ENCODE data around the gene IFNL1.

The IFNL1 gene

DNA sequence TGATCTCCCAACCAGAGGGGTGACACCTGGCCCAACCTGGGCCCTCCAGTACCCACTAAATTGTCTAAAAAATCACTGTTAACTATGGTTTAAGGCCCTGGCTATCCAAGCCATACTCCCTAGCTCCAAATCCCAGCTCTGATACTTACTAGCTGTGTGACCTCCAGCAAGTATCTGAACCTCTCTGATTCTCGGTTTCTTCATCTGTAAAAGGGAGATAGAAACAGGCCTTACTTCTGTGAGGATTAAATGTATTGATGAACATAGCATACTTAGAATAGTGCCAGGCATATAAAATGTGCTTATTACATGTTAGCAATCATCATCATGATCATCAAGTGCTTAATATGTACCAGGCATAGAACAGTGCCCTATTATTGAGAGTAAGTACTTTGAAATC lies 19.7 kb downstream of the IFNL1 start:
- H3K27ac ChIP-seq (ENCODE audit: poor library complexity, severe bottlenecking): no peak overlapping the region
- no peak for ATAC-seq (ENCODE audit: low read depth)
- no peaks in the 10 kb centered on the region; the same call in 1 of the 2 replicates for H3K36me3 ChIP-seq (ENCODE audit: low read depth)

DNA sequence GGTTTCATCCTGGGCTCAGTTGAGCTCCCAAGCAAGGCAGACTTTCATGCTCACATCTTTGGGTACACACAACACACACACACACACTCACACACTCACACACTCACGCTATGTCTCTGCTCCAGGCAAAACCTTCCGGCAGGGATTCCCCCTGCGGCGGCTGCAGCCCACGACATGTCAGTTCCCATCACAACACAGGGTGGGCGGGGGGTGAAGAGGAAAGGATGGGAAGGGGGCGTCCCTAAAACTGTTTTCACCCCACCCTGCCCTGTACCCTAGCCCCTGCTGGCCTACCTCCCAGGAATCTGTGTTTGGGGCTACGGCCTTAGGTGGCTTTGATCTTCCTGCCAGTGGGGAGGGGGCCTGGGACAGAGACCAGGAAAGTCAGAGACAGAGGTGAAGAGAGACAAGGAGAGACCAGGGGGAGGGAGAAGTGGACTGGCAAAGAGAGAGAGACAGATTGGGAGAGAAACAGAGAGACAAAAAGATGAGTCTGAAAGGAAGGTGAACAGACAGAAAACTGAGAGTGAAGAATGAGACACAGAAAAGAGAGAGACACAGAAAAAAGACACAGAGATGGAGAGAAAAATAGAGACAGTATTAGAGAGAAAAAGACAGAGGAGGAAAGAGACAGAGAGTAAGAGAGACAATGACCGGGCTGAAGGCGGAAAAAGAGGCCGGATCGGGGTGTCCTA lies 20.6 kb downstream of the IFNL1 start:
- no peaks in the 10 kb centered on the region for H3K27me3 ChIP-seq (ENCODE audit: insufficient read depth, poor library complexity, severe bottlenecking)
- DNase-seq (ENCODE audit: low spot score): no peak

More for the DNA sequence above, 19.7 kb downstream of the IFNL1 start:
- Histone ChIP-seq H3K9me3 (ENCODE audit: severe bottlenecking) (no peaks in the 10 kb centered on the region), H3K27me3 (ENCODE audit: insufficient read depth, poor library complexity, severe bottlenecking) (no peaks in the 10 kb centered on the region), H3K4me3 (ENCODE audit: severe bottlenecking) (no peak overlapping the region), H3K4me1 (ENCODE audit: insufficient read depth, poor library complexity, severe bottlenecking) (no peaks in the 10 kb centered on the region)
- DNase-seq (ENCODE audit: low spot score): no peak
- TF ChIP-seq, protein P1, sequence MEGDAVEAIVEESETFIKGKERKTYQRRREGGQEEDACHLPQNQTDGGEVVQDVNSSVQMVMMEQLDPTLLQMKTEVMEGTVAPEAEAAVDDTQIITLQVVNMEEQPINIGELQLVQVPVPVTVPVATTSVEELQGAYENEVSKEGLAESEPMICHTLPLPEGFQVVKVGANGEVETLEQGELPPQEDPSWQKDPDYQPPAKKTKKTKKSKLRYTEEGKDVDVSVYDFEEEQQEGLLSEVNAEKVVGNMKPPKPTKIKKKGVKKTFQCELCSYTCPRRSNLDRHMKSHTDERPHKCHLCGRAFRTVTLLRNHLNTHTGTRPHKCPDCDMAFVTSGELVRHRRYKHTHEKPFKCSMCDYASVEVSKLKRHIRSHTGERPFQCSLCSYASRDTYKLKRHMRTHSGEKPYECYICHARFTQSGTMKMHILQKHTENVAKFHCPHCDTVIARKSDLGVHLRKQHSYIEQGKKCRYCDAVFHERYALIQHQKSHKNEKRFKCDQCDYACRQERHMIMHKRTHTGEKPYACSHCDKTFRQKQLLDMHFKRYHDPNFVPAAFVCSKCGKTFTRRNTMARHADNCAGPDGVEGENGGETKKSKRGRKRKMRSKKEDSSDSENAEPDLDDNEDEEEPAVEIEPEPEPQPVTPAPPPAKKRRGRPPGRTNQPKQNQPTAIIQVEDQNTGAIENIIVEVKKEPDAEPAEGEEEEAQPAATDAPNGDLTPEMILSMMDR (IDR thresholded peaks at IDR 0.05; ENCODE audit: poor library complexity, severe bottlenecking): no peak

DNA sequence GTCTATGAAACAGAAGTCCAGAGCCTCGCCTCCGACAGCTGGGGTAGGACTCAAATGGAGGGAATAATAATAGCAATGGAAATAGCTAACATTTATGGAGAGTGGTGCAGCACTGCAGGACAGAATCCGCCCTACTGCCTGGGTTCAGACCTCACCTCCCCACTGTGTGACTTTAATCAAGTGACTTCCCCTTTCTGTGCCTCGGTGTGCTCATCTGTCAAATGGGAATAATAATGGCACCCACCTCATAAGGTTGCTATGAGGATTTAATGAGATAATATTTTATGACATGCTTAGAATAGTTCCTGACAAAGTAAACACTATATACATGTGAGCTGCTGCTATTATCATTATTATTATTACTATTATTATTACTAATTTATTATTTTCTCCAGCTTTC lies 21.3 kb downstream of the IFNL1 start:
- TF ChIP-seq, protein P1 (IDR thresholded peaks at IDR 0.05; ENCODE audit: poor library complexity, severe bottlenecking): no peak
- DNase-seq (ENCODE audit: low spot score): no peak
- no peaks in the 10 kb centered on the region for H3K9me3 ChIP-seq (ENCODE audit: severe bottlenecking)
- ATAC-seq (ENCODE audit: low read depth): no peak
- no peaks in the 10 kb centered on the region for H3K27me3 ChIP-seq (ENCODE audit: insufficient read depth, poor library complexity, severe bottlenecking)
- H3K4me3 ChIP-seq (ENCODE audit: severe bottlenecking): no peak overlapping the region
- no peaks in the 10 kb centered on the region; the same call in 1 of the 2 replicates for H3K36me3 ChIP-seq (ENCODE audit: low read depth)
- no peak overlapping the region for H3K27ac ChIP-seq (ENCODE audit: poor library complexity, severe bottlenecking)
- H3K4me1 ChIP-seq (ENCODE audit: insufficient read depth, poor library complexity, severe bottlenecking): no peaks in the 10 kb centered on the region

More for the DNA sequence above, 20.6 kb downstream of the IFNL1 start:
- no peaks in the 10 kb centered on the region for H3K9me3 ChIP-seq (ENCODE audit: severe bottlenecking)
- no peak for ATAC-seq (ENCODE audit: low read depth)
- no peak overlapping the region for H3K27ac ChIP-seq (ENCODE audit: poor library complexity, severe bottlenecking)
- H3K36me3 ChIP-seq (ENCODE audit: low read depth): no peaks in the 10 kb centered on the region; the same call in 1 of the 2 replicates
- TF ChIP-seq, protein P1 (IDR thresholded peaks at IDR 0.05; ENCODE audit: poor library complexity, severe bottlenecking): no peak
- no peaks in the 10 kb centered on the region for H3K4me1 ChIP-seq (ENCODE audit: insufficient read depth, poor library complexity, severe bottlenecking)
- H3K4me3 ChIP-seq (ENCODE audit: severe bottlenecking): no peak overlapping the region

DNA sequence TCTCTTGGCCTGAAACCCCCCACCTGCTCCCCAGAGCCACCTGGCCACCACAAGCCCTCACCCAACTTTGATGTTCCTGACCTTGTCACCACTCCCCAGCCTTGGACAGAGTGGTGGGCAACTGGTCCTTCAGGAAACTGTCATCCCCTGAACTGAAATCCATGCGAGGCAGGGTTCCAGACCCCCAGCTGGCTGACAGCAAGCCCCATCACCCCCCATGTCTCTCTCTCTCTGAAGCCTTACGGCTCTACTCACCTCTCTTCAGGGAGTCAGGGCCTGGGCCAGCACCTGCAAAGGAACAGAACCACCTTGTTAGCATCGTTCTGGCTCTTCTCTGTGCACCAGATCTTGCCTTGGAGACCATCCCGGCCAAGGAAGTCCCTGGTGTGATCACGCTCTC lies 21.9 kb downstream of the IFNL1 start:
- DNase-seq (ENCODE audit: low spot score) (no peak), ATAC-seq (ENCODE audit: low read depth) (no peak)
- no peaks in the 10 kb centered on the region; the same call in 1 of the 2 replicates for H3K36me3 ChIP-seq (ENCODE audit: low read depth)
- no peaks in the 10 kb centered on the region for H3K4me1 ChIP-seq (ENCODE audit: insufficient read depth, poor library complexity, severe bottlenecking)
- H3K4me3 ChIP-seq (ENCODE audit: severe bottlenecking): no peak overlapping the region
- H3K9me3 ChIP-seq (ENCODE audit: severe bottlenecking): no peaks in the 10 kb centered on the region
- TF ChIP-seq, protein P1 (IDR thresholded peaks at IDR 0.05; ENCODE audit: poor library complexity, severe bottlenecking): no peak
- H3K27me3 ChIP-seq (ENCODE audit: insufficient read depth, poor library complexity, severe bottlenecking): no peaks in the 10 kb centered on the region
- no peak overlapping the region for H3K27ac ChIP-seq (ENCODE audit: poor library complexity, severe bottlenecking)

DNA sequence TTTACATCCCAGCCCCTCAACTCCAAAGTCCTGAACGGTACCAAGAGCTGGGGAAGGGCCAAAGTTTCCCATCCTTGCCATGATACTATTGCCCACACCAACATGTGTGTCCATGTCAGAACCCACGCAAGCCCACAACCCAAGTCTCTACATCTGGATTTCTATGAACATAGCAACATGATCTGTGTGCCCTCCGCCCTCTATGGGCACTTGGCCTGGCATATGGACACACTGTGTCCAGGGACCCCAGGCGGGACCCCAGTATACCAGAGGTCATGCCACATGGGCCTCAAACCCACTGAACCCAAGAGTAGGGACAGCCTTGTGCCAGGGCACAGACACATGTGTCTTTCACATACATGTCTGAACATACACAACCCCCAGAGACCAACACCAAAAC lies 22.5 kb downstream of the IFNL1 start:
- Histone ChIP-seq H3K27me3 (ENCODE audit: insufficient read depth, poor library complexity, severe bottlenecking) (no peaks in the 10 kb centered on the region), H3K4me1 (ENCODE audit: insufficient read depth, poor library complexity, severe bottlenecking) (no peaks in the 10 kb centered on the region), H3K4me3 (ENCODE audit: severe bottlenecking) (no peak overlapping the region), H3K36me3 (ENCODE audit: low read depth) (no peaks in the 10 kb centered on the region), H3K9me3 (ENCODE audit: severe bottlenecking) (no peaks in the 10 kb centered on the region), H3K27ac (ENCODE audit: poor library complexity, severe bottlenecking) (no peak overlapping the region)
- TF ChIP-seq, protein P1 (IDR thresholded peaks at IDR 0.05; ENCODE audit: poor library complexity, severe bottlenecking): no peak
- ATAC-seq (ENCODE audit: low read depth): no peak
- DNase-seq (ENCODE audit: low spot score): no peak
